ENCODE data around the gene NINJ1. TPM values are rescaled to one million over a fixed set of nuclear protein-coding genes. Genes with fewer than 3 reads are reported as not detected.

The NINJ1 gene
- total and polyA plus RNA-seq, 2 of the 4 experiments (the other 2 are of a cell fraction) = 21.9 to 38.8 TPM

GRCh38 chr9:93089481-93089991 is 44.5 kb downstream of the NINJ1 start:
- no peak for TF ChIP-seq BHLHE40 (IDR thresholded peaks at IDR 0.05; ENCODE audit: low read depth, low read length)
- TF ChIP-seq SMC3 (IDR thresholded peaks at IDR 0.05; ENCODE audit: low read depth, low read length) = no peak
- no peak for TF ChIP-seq MXI1 (IDR thresholded peaks at IDR 0.05; ENCODE audit: borderline replicate concordance, low read depth, low read length)
- TF ChIP-seq RFX5 (IDR thresholded peaks at IDR 0.05; ENCODE audit: low read depth, low read length) = no peak
- no peak for TF ChIP-seq NFE2L2 (IDR thresholded peaks at IDR 0.05; ENCODE audit: low read depth, low read length)
- no peak for TF ChIP-seq USF2 (IDR thresholded peaks at IDR 0.05; ENCODE audit: low read depth, low read length)
- no peak for TF ChIP-seq CTCF (conservative IDR thresholded peaks at IDR 0.05; ENCODE audit: low read depth, low read length)
- no peak for TF ChIP-seq RAD21 (IDR thresholded peaks at IDR 0.05; ENCODE audit: low read length)
- TF ChIP-seq MAZ (IDR thresholded peaks at IDR 0.05; ENCODE audit: borderline replicate concordance, low read depth, low read length) = no peak
- TF ChIP-seq ELK1 (IDR thresholded peaks at IDR 0.05; ENCODE audit: borderline replicate concordance, low read depth, low read length) = no peak
- no peak for TF ChIP-seq POLR2A (IDR thresholded peaks at IDR 0.05; ENCODE audit: low read depth, low read length)
- TF ChIP-seq CEBPB (IDR thresholded peaks at IDR 0.05; ENCODE audit: low read depth, low read length) = no peak
- no peak for TF ChIP-seq FOS (IDR thresholded peaks at IDR 0.05; ENCODE audit: low read depth, low read length)
- TF ChIP-seq RCOR1 (IDR thresholded peaks at IDR 0.05; ENCODE audit: insufficient replicate concordance, low read length) = no peak
- no peak overlapping the region for H2BK120ac ChIP-seq (ENCODE audit: low read depth, low read length)
- no peak overlapping the region for H2BK15ac ChIP-seq (ENCODE audit: low read depth, low read length)
- H2AK5ac ChIP-seq (ENCODE audit: low read depth, low read length) = no peak overlapping the region
- H4K8ac ChIP-seq (ENCODE audit: low read depth in 2 of 2, low read length in 2 of 2) = no peak overlapping the region
- no peak overlapping the region for H2BK5ac ChIP-seq (ENCODE audit: low read depth, low read length, poor library complexity, severe bottlenecking)
- H3K27ac ChIP-seq (ENCODE audit: insufficient read depth, low read length) = no peak overlapping the region
- peaks cover 7% of the 10 kb centered on the region; the same call in 1 of the 2 replicates for H3K4me1 ChIP-seq (ENCODE audit: control insufficient read depth, insufficient read depth, low read length)
- no peak overlapping the region for H3K9ac ChIP-seq (ENCODE audit: low read depth, low read length)
- peaks cover 19% of the 10 kb centered on the region for H3K9me3 ChIP-seq (ENCODE audit: control insufficient read depth, insufficient read depth, low read length)
- no peaks in the 10 kb centered on the region; the same call in 1 of the 2 replicates for H3K27me3 ChIP-seq (ENCODE audit: control insufficient read depth, insufficient read depth, low read length)
- no peak overlapping the region for H4K91ac ChIP-seq (ENCODE audit: insufficient read depth, low read depth, low read length)
- ATAC-seq (ENCODE audit: low read depth) = no peak
- in situ Hi-C loops (cut with MboI; ENCODE audit: low sequenced_read_pairs) = no loop called here
- H2AK9ac ChIP-seq (replicated peaks; ENCODE audit: low read depth, low read length, poor library complexity) = no peak overlapping the region
- H2BK20ac ChIP-seq (ENCODE audit: low read depth, low read length) = no peak overlapping the region
- H4K20me1 ChIP-seq (ENCODE audit: insufficient read depth, low read length) = no peaks in the 10 kb centered on the region
- H3K9me1 ChIP-seq (ENCODE audit: insufficient read depth, low read length) = no peaks in the 10 kb centered on the region; the same call in 1 of the 2 replicates
- no peak overlapping the region for H3K56ac ChIP-seq (ENCODE audit: extremely low read depth, insufficient read depth, low read length)
- no peak overlapping the region for H3K4ac ChIP-seq (ENCODE audit: low read depth, low read length)
- no peak overlapping the region for H3K23ac ChIP-seq (ENCODE audit: low read depth, low read length)
- intact Hi-C loops (cut with micrococcal nuclease) = no loop called here
- no peaks in the 10 kb centered on the region for H3K79me1 ChIP-seq (ENCODE audit: low read depth in 1 of 2, low read length in 2 of 2)
- no peak overlapping the region for H3K14ac ChIP-seq (replicated peaks; ENCODE audit: low read depth, low read length)
- POLR2A ChIA-PET (ENCODE audit: unreplicated experiment) = no interaction called here
- dilution Hi-C loops (cut with HindIII; ENCODE audit: low sequenced_read_pairs, unreplicated experiment) = no loop called here
- no TSS peak for BruUV-seq (replicated peaks)
- H2AFZ ChIP-seq (replicated peaks; ENCODE audit: low read length, poor library complexity) = no peak overlapping the region
- H3K4me2 ChIP-seq (ENCODE audit: low read depth, low read length) = no peak overlapping the region
- H3K36me3 ChIP-seq (ENCODE audit: control insufficient read depth, insufficient read depth, low read length) = no peaks in the 10 kb centered on the region
- no peak overlapping the region for H4K5ac ChIP-seq (ENCODE audit: low read depth, low read length)
- DNase-seq = no peak
- 81% methylated on average over 3 of the region's 12 CpGs; no CpG with 5 or more reads in 1 of the 2 experiments for WGBS, 2 experiments (ENCODE audit: extremely low coverage in 2 of 2, insufficient read length in 1 of 2)
- no peak overlapping the region for H3K4me3 ChIP-seq (ENCODE audit: insufficient read depth, low read depth, low read length)
- CTCF ChIA-PET = no interaction called here
- no peak overlapping the region for H3K18ac ChIP-seq (ENCODE audit: low read depth, low read length)
